Measurements from ENCODE around the gene NFE2L1. TPM values are rescaled to one million over a fixed set of nuclear protein-coding genes. Genes with fewer than 3 reads are reported as not detected.

The NFE2L1 gene
- total RNA-seq, 1 donor from 2014 or later, result 190 TPM

GRCh38 chr17:48048384-48049126 is 396 bp downstream of the NFE2L1 start:
- H3K27ac Mint-ChIP-seq (ENCODE audit: unreplicated experiment), result peak overlapping the region; percentile 100
- peak; percentile 86 for DNase-seq
- H3K27me3 Mint-ChIP-seq (ENCODE audit: unreplicated experiment), result peaks cover 21% of the 10 kb centered on the region
- no peak for TF ChIP-seq CTCF (IDR thresholded peaks at IDR 0.05; ENCODE audit: partially characterized antibody, unreplicated experiment)
- peaks cover 9% of the 10 kb centered on the region for H3K36me3 Mint-ChIP-seq (ENCODE audit: unreplicated experiment)
- peaks cover 51% of the 10 kb centered on the region for H3K4me1 Mint-ChIP-seq (ENCODE audit: low read depth, unreplicated experiment)
- H3K4me3 Mint-ChIP-seq (ENCODE audit: unreplicated experiment), result peak overlapping the region; percentile 99
- H3K9me3 Mint-ChIP-seq (ENCODE audit: unreplicated experiment), result peaks cover 26% of the 10 kb centered on the region

- peaks cover 52% of the 10 kb centered on the region for H3K4me1 Mint-ChIP-seq (ENCODE audit: low read depth, unreplicated experiment)
- no peak overlapping the region for H3K27ac Mint-ChIP-seq (ENCODE audit: unreplicated experiment)
- DNase-seq, result no peak
- H3K9me3 Mint-ChIP-seq (ENCODE audit: unreplicated experiment), result peaks cover 26% of the 10 kb centered on the region
- H3K27me3 Mint-ChIP-seq (ENCODE audit: unreplicated experiment), result peaks cover 30% of the 10 kb centered on the region
- TF ChIP-seq CTCF (IDR thresholded peaks at IDR 0.05; ENCODE audit: partially characterized antibody, unreplicated experiment), result no peak
- H3K36me3 Mint-ChIP-seq (ENCODE audit: unreplicated experiment), result peaks cover 13% of the 10 kb centered on the region
- peak overlapping the region; percentile 99 for H3K4me3 Mint-ChIP-seq (ENCODE audit: unreplicated experiment)
Measured at GRCh38 chr17:48051283-48051682, 3.1 kb downstream of the NFE2L1 start.

- H3K27me3 Mint-ChIP-seq (ENCODE audit: unreplicated experiment), result peaks cover 33% of the 10 kb centered on the region
- peak overlapping the region; percentile 66 for H3K27ac Mint-ChIP-seq (ENCODE audit: unreplicated experiment)
- DNase-seq, result no peak
- H3K36me3 Mint-ChIP-seq (ENCODE audit: unreplicated experiment), result peaks cover 16% of the 10 kb centered on the region
- H3K4me1 Mint-ChIP-seq (ENCODE audit: low read depth, unreplicated experiment), result peaks cover 50% of the 10 kb centered on the region
- peaks cover 27% of the 10 kb centered on the region for H3K9me3 Mint-ChIP-seq (ENCODE audit: unreplicated experiment)
- no peak for TF ChIP-seq CTCF (IDR thresholded peaks at IDR 0.05; ENCODE audit: partially characterized antibody, unreplicated experiment)
- peak overlapping the region; percentile 99 for H3K4me3 Mint-ChIP-seq (ENCODE audit: unreplicated experiment)
Measured at GRCh38 chr17:48051706-48052486, 3.7 kb downstream of the NFE2L1 start.

- no peak for TF ChIP-seq CTCF (IDR thresholded peaks at IDR 0.05; ENCODE audit: partially characterized antibody, unreplicated experiment)
- peak overlapping the region; percentile 99 for H3K4me3 Mint-ChIP-seq (ENCODE audit: unreplicated experiment)
- peak; percentile 34 for DNase-seq
- H3K27me3 Mint-ChIP-seq (ENCODE audit: unreplicated experiment), result peaks cover 27% of the 10 kb centered on the region
- peaks cover 19% of the 10 kb centered on the region for H3K9me3 Mint-ChIP-seq (ENCODE audit: unreplicated experiment)
- peaks cover 16% of the 10 kb centered on the region for H3K36me3 Mint-ChIP-seq (ENCODE audit: unreplicated experiment)
- peak overlapping the region; percentile 93 for H3K27ac Mint-ChIP-seq (ENCODE audit: unreplicated experiment)
- H3K4me1 Mint-ChIP-seq (ENCODE audit: low read depth, unreplicated experiment), result peaks cover 50% of the 10 kb centered on the region
Measured at GRCh38 chr17:48052956-48053757, 5.0 kb downstream of the NFE2L1 start.

Measured in glutamatergic neuron (in vitro differentiated cells).